Stimulated activated CD8-positive, alpha-beta memory T cell treated with anti-CD3 and anti-CD28 coated beads, Interleukin-4, amount 100 ng/mL, for 4 hours (primary cell): ENCODE results near the gene AANAT.

Experiments used
- DNase-seq, 2 donors: peaks; one replicate each; pipeline ENCODE4 v3.0.0-alpha.2; 2020; ENCODE audit warnings: low read depth in 2 of 2, low spot score in 1 of 2

AANAT gene

DNA sequence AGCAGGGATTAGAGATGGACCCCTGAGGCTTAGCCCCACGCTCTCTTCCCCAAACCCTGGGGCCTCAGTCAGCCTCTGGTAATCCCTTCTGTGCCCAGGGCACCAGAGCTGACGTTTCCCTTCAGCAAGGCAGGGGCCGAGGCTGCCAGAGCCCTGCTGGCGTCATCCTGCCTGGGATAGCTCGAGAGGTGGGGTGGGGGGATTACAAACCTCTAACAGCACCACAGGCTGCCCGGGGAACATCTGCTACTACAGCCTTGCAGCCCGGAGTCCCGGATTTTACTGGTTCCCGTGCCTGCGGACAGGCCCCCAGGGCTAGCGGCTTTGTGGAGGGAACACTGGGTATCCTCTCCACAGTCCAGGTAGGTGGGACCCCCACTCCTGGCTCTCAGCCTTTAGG, at the start of gene AANAT:
Gene AANAT (plus strand): TSS at position 238 of the 400 bp plus-strand sequence. CDS start 1,144 bp downstream, outside the sequence.
- no peak for DNase-seq

DNA sequence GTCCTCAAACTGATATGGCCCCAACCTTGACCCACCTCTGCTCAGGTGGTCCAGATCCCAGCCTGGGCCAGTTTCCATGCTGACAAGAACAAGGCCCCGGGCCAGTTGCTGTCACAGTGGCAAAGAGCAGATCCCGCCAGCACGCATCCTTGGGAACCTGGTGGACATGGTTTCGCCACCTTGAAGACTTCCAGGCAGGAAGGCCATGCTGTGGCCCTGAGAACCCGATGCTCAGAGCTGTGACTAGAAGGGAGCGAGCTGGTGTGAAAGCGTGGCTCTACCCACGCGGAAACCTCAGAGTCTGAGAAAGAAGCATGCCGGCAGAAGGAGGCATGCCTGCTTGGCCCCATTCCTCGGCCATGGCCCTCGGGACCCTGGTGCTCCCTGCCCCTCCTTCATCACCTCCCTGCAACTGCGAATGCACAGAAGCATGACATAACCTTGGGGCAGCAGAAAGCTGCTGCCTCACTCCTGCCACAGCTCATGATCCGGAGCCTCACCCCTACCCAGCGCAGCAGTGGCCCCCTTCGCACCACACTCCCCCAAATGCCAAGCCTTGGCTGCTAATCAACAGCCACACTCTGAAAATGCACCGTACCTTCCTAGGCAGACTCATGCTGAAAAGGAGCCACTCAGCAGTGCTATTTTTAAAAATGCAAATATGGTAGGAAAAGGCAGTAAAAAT, 47.7 kb upstream of the AANAT start:
- no peak for DNase-seq

- DNase-seq: no peak
Observed at GRCh38 chr17:76420356-76421043, 46.9 kb upstream of the AANAT start.

GRCh38 chr17:76421044-76421407, 46.4 kb upstream of the AANAT start:
- no peak for DNase-seq

- no peak for DNase-seq
Observed at GRCh38 chr17:76422406-76422805, 45.0 kb upstream of the AANAT start.

GRCh38 chr17:76422860-76423259, 44.5 kb upstream of the AANAT start:
- no peak for DNase-seq

GRCh38 chr17:76426853-76427252, 40.5 kb upstream of the AANAT start:
- no peak for DNase-seq

GRCh38 chr17:76427501-76428231, 39.7 kb upstream of the AANAT start:
- no peak for DNase-seq

DNA sequence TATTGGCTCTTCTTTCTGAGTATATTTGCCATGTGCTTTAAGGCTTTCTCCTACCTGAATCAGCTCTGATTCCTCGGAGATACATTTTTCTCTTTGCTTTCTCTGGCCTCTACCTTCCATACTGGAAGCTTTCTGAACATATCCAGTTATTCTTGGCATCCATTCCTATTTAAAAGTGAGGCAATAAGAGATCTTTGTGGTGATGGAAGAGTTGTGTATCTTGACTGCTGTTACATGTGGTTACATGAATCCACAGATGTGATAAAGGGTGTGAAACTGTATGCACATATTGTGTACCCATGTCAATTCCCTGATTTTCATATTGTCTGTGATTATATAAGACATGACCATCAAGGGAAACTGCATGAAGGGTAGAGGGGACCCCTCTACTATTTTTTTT, 38.9 kb upstream of the AANAT start:
- no peak for DNase-seq

DNA sequence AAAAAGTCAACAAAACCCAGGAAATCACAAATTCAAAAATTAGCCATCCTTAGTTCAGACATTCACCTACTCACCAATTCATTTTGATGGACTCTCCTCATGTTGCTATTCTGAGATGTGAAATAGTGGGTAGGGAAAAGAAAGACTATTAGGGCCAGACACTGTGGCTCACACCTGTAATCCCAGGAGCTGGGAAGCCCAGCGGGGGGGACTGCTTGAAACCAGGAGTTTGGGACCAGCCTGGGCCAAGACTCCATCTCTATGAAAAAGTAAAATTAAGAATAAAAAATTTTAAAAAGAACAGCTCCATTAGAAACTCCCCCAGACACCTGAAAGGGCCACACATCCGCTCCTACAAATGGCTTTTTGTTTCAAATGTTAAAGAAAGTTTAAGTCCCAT, 35.9 kb upstream of the AANAT start:
- DNase-seq: no peak

- DNase-seq: no peak
Observed at GRCh38 chr17:76432004-76432403, 35.4 kb upstream of the AANAT start.

GRCh38 chr17:76432712-76433336, 34.6 kb upstream of the AANAT start:
- no peak for DNase-seq

- no peak for DNase-seq
Observed at GRCh38 chr17:76433693-76434092, 33.7 kb upstream of the AANAT start.

DNA sequence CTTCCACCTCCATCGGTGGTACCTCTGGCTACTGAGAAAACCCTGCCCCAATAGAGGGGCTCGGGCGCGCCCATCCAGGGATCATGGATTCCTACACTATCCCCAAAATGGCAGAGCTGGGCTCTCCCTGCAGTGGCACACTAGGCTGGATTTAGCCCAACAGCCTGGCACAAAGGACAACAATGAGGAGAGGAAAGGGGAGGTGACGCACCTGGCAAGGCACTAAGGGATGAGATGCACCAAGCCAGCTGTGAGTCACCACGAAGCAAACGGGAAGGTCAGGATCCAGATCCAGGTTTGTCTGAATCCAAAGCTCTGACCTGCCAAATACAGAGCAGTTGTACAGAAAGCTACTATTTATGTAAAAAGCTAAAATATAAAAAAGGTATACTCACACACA, 32.5 kb upstream of the AANAT start:
- DNase-seq: no peak

DNA sequence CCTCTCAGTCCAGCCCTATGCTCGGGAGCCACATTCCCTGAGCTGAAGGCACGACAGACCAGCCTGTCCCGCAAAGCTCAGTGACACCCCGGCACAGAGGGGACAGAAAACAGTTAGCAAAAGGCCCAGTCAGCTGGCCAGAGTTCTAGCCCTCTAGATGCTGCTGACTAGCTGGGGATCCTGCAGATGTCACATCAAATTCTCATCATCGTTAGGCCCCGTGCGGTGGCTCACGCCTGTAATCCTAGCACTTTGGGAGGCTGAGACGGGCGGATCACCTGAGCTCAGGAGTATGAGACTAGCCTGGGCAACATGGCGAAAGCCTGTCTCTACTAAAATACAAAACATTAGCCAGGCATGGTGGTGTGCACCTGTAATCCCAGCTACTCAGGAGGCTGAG, 31.7 kb upstream of the AANAT start:
- DNase-seq: no peak

DNA sequence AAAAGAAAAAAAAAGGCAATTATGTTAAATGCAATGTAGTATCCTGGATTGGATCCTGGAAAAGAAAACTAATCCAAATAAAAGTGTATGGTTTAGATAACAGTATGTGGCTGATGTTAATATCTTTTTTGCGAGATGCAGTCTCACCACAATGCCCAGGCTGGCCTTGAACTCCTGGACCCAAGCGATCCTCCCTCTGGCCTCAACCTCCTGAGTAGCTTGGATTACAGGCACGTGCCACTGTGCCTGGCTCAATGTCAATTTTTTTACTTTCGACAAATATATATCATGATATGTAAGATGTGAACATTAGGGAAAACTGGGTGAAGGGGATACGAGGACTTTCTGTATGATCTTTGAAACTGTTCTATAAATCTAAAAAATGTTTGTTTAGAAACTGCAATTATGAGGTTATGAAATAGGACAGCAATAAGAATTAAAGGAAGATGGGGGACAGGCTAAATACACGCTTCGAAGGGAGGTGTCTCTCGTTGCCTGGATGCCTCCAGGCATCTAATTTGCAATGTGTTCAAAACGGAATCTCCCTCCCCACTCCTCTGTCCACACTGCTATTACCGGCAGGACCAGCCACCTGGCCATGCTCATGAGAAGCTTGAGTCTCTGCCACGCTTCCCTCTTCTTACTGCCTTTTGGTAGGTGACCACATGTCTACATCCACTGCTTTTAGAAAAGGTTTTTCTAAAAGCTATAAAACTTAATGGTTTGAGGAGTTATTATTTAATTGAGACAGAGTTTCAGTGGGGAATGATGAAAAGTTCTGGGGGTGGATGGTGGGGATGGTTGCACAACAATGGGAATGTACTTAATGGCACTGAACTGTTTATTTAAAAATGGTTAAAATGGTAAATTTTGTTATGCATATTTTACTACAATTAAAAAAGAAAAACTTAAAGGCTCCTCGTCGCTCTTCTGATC, 29.7 kb upstream of the AANAT start:
- DNase-seq: no peak

GRCh38 chr17:76438906-76439305, 28.5 kb upstream of the AANAT start:
- no peak for DNase-seq

- no peak for DNase-seq
Observed at GRCh38 chr17:76439314-76439928, 28.0 kb upstream of the AANAT start.

GRCh38 chr17:76440751-76441362, 26.5 kb upstream of the AANAT start:
- no peak for DNase-seq
